Lung (tissue), 12 donors: Measurements from ENCODE around the gene CPB2. TPM values are rescaled to one million over a fixed set of nuclear protein-coding genes. Genes with fewer than 3 reads are reported as not detected.

Experiments used
- ATAC-seq: fragments of 200-7000 bp; cut with Tn5 transposase; one replicate; pipeline ENCODE4 v1.9.1; 2020; ENCODE audit warnings: moderate number of reproducible peaks; ENCODE audit not compliant: insufficient read depth, low FRiP score
- DNase-seq, 3 donors: peaks; one replicate each; pipeline ENCODE4 v3.0.0-alpha.2; 2013 to 2017
- H3K27ac ChIP-seq, 2 donors: one replicate each; pipeline ENCODE4 v1.5.1; 2013; ENCODE audit warnings: mild to moderate bottlenecking in 2 of 2, moderate library complexity in 2 of 2, control low read depth in 1 of 2, inconsistent platforms in 1 of 2, low read depth in 1 of 2, low read length in 1 of 2
- H3K27me3 ChIP-seq, 3 donors: one replicate each; pipeline ENCODE4 v1.5.1; 2013; ENCODE audit warnings: low read length in 2 of 3; ENCODE audit not compliant: control insufficient read depth in 3 of 3, insufficient read depth in 3 of 3
- H3K36me3 ChIP-seq, 4 donors: one replicate each; pipeline ENCODE4 v1.5.1; 2013; ENCODE audit warnings: low read length in 4 of 4, mild to moderate bottlenecking in 1 of 4, moderate library complexity in 1 of 4; ENCODE audit not compliant: control insufficient read depth in 4 of 4, insufficient read depth in 4 of 4
- H3K4me1 ChIP-seq, 5 donors: one replicate each; pipeline ENCODE4 v1.5.1; 2013; ENCODE audit warnings: low read length in 5 of 5, mild to moderate bottlenecking in 2 of 5, moderate library complexity in 1 of 5; ENCODE audit not compliant: control insufficient read depth in 5 of 5, insufficient read depth in 5 of 5
- H3K4me3 ChIP-seq: one replicate; pipeline ENCODE4 v1.5.1; 2013; ENCODE audit warnings: mild to moderate bottlenecking, control low read depth, moderate library complexity
- H3K9ac ChIP-seq, 2 donors: one replicate each; pipeline ENCODE4 v1.5.1; 2013; ENCODE audit warnings: low read length in 2 of 2, control low read depth in 1 of 2; ENCODE audit not compliant: insufficient read depth in 1 of 2
- H3K9me3 ChIP-seq, 4 donors: one replicate each; pipeline ENCODE4 v1.5.1; 2013; ENCODE audit warnings: low read length in 3 of 4, mild to moderate bottlenecking in 1 of 4, moderate library complexity in 1 of 4; ENCODE audit not compliant: control insufficient read depth in 4 of 4, insufficient read depth in 3 of 4
- WGBS, 2 donors: extraction: QIAGEN DNeasy Blood & Tissue Kit; methylation state at CpG; one replicate each; pipeline ENCODE4 v1.1.7; 2013; 5-methylcytosine and 5-hydroxymethylcytosine counted together
- polyA plus RNA-seq, 2 donors: library from polyadenylated mRNA; stranded (reverse); fragments of 200-250 nt; gene quantifications; one replicate each; pipeline ENCODE4 v1.2.1, GENCODE V29; 2013
- total RNA-seq, 2 donors: library from RNA; depleted of rRNA in 1 of 2; stranded (reverse); fragments of >200 nt in 1 of 2; gene quantifications; one replicate each; pipeline ENCODE4 v1.2.1, GENCODE V29; 2014 to 2021
- TF ChIP-seq, protein P1 (sequence below): IDR thresholded peaks from 2 replicates; pipeline ENCODE4 v1.5.1; 2012; ENCODE audit warnings: mild to moderate bottlenecking; ENCODE audit errors: control extremely low read depth, extremely low read depth
- donor health status: control.
- donor health status: control.
- donor health status: Bipolar disorder and iron deficiency.
- donor health status: healthy.
- donor health status: DM: yes; HTN: yes; CAD: no.

CPB2 gene
- total and polyA plus RNA-seq, 4 donors, result 1.7 to 19.7 (median 16.7) TPM; not detected in 1

GRCh38 chr13:46140044-46140443, 35.2 kb upstream of the CPB2 start:
- ATAC-seq, result no peak
- Histone ChIP-seq H3K4me3 (no peak overlapping the region), H3K27me3 (no peaks in the 10 kb centered on the region), H3K36me3 (no peaks in the 10 kb centered on the region), H3K27ac (no peak overlapping the region), H3K9me3 (no peaks in the 10 kb centered on the region), H3K4me1 (peaks cover 0 to 11% (median 0%) of the 10 kb centered on the region in 5 donors), H3K9ac (no peak overlapping the region)
- 79 to 92% methylated on average over 2 of the region's 2 CpGs for WGBS, 2 donors
- no peak for DNase-seq
- TF ChIP-seq, protein P1, sequence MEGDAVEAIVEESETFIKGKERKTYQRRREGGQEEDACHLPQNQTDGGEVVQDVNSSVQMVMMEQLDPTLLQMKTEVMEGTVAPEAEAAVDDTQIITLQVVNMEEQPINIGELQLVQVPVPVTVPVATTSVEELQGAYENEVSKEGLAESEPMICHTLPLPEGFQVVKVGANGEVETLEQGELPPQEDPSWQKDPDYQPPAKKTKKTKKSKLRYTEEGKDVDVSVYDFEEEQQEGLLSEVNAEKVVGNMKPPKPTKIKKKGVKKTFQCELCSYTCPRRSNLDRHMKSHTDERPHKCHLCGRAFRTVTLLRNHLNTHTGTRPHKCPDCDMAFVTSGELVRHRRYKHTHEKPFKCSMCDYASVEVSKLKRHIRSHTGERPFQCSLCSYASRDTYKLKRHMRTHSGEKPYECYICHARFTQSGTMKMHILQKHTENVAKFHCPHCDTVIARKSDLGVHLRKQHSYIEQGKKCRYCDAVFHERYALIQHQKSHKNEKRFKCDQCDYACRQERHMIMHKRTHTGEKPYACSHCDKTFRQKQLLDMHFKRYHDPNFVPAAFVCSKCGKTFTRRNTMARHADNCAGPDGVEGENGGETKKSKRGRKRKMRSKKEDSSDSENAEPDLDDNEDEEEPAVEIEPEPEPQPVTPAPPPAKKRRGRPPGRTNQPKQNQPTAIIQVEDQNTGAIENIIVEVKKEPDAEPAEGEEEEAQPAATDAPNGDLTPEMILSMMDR, result no peak

GRCh38 chr13:46137627-46138317, 32.9 kb upstream of the CPB2 start:
- H3K36me3 ChIP-seq, result no peaks in the 10 kb centered on the region
- ATAC-seq, result no peak

DNA sequence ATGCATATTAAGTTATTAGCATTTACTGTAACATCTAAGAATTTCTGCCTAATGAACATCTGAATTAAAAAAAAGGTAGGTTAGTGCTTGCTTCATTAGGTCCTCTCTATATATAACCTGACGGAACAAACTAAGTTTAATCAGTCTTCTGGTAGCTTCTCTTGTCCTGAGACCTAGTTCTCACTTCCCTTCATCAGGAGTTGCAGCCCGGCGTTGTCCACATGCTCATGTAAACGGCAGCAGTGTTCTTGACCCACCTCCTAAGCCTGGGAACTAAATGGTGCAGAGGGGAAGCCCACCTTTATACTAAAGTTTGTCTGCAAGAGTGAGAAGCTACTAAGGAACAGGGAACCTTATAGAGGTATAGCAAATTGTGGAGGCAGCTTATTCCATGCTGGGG, 31.9 kb upstream of the CPB2 start:
- Histone ChIP-seq H3K4me1 (peaks cover 0 to 15% (median 0%) of the 10 kb centered on the region in 5 donors), H3K4me3 (no peak overlapping the region), H3K9ac (no peak overlapping the region), H3K9me3 (no peaks in the 10 kb centered on the region), H3K27me3 (peaks cover 0 to 4% (median 0%) of the 10 kb centered on the region in 3 donors), H3K36me3 (no peaks in the 10 kb centered on the region), H3K27ac (no peak overlapping the region)
- DNase-seq, result no peak
- TF ChIP-seq, protein P1, result no peak
- 88% methylated on average over 4 of the region's 4 CpGs for WGBS, 2 donors
- ATAC-seq, result no peak

More at GRCh38 chr13:46137627-46138317, 32.9 kb upstream of the CPB2 start:
- no peaks in the 10 kb centered on the region for H3K9me3 ChIP-seq
- H3K27me3 ChIP-seq, result no peaks in the 10 kb centered on the region
- H3K27ac ChIP-seq, result no peak overlapping the region
- H3K4me1 ChIP-seq, result peaks cover 0 to 15% (median 0%) of the 10 kb centered on the region in 5 donors
- no peak overlapping the region for H3K4me3 ChIP-seq
- no peak for DNase-seq
- TF ChIP-seq, protein P1, result no peak
- no peak overlapping the region for H3K9ac ChIP-seq
- 80 to 92% methylated on average over 2 of the region's 2 CpGs for WGBS, 2 donors
